Esophagus squamous epithelium (tissue), 4 donors: ENCODE results near the gene NCBP1.

Source experiments
- POLR2A ChIP-seq, 4 donors: fragments of 450-650 bp; IDR thresholded peaks; one replicate each; pipeline ENCODE4 v1.6.1; 2017; ENCODE audit warnings: antibody characterized with exemption in 4 of 4, mild to moderate bottlenecking in 4 of 4, moderate library complexity in 3 of 4
- TF ChIP-seq, protein P1 (sequence below), 6 experiments: fragments of 450-650 bp in 4 of 6; fragments of 200-600 bp in 2 of 6; sonication (generic) in 2 of 6; IDR thresholded peaks; one replicate each; pipeline ENCODE4 v1.5.1; 2016 to 2019; ENCODE audit warnings: antibody characterized with exemption in 6 of 6, mild to moderate bottlenecking in 4 of 6, moderate library complexity in 4 of 6

DNA sequence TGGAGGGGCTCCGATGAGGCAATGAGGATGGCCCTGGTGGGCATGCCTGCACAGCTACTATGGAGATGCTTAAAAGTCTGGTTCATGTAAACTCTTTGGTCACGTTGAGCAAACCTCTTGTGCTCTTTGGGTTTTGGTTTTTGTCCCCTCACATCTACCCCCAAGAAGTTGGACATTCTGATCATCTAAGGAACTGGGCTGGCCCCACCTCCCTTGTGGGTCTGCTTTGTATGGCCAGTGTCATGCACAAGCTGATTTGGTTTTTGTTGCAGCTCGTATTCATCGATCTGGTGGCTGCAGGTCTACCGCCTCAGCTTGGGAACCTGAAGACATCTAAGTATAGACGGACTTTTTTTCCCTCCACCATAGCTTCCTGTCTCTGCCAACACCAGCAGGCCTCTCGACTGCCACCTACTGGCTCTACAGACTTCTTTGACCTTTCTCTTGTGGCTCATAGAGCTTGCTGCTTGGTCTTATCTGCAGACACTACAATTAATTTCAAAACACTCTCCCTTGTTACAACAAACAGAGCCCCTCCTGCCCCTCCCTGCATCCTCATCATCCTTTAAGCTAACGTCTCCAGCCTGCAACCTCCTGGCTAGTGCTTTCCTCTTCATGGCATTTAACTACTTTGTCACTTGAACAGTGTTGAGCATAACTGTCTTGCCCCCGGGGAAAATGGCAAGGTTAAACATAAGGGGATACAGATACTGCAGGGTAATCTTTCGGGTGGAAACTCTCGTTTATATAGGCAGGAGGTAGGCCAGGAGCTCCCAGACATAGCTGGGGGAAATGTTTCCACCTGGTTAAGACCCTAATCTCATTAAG is 34.9 kb upstream of the NCBP1 start:
- TF ChIP-seq, protein P1, sequence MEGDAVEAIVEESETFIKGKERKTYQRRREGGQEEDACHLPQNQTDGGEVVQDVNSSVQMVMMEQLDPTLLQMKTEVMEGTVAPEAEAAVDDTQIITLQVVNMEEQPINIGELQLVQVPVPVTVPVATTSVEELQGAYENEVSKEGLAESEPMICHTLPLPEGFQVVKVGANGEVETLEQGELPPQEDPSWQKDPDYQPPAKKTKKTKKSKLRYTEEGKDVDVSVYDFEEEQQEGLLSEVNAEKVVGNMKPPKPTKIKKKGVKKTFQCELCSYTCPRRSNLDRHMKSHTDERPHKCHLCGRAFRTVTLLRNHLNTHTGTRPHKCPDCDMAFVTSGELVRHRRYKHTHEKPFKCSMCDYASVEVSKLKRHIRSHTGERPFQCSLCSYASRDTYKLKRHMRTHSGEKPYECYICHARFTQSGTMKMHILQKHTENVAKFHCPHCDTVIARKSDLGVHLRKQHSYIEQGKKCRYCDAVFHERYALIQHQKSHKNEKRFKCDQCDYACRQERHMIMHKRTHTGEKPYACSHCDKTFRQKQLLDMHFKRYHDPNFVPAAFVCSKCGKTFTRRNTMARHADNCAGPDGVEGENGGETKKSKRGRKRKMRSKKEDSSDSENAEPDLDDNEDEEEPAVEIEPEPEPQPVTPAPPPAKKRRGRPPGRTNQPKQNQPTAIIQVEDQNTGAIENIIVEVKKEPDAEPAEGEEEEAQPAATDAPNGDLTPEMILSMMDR (IDR thresholded peaks at IDR 0.05), result peak; percentile 54 to 83 (median 68)
- TF ChIP-seq POLR2A (IDR thresholded peaks at IDR 0.05), result no peak
